Fibroblast of skin of right quadriceps (primary cell): ENCODE measurements around the gene CSTF3.
"Not testable (repeated sequence)": the region's sequence is repeated elsewhere in the genome, so short reads cannot be mapped to it uniquely, and the experiment has no call there.

Experiments
- DNase-seq: peaks from one replicate; pipeline ENCODE4 v3.0.0-alpha.2; 2013

Gene CSTF3

GRCh38 chr11:33160136-33160535 is 1.1 kb downstream of the CSTF3 start:
- peak; percentile 31 for DNase-seq

- DNase-seq, result not testable (repeated sequence)
These were observed 1.9 kb downstream of the CSTF3 start for GRCh38 chr11:33159378-33159867.

- no peak for DNase-seq
These were observed 2.5 kb downstream of the CSTF3 start for GRCh38 chr11:33158596-33159275.

- DNase-seq, result no peak
These were observed 3.9 kb downstream of the CSTF3 start for GRCh38 chr11:33157103-33158027.

- DNase-seq, result no peak
These were observed 9.9 kb downstream of the CSTF3 start for GRCh38 chr11:33151399-33151798.

- DNase-seq, result peak; percentile 51
These were observed 13.7 kb downstream of the CSTF3 start for GRCh38 chr11:33147559-33147958.

GRCh38 chr11:33135768-33136443 is 25.4 kb downstream of the CSTF3 start:
- DNase-seq, result no peak

GRCh38 chr11:33135216-33135615 is 26.1 kb downstream of the CSTF3 start:
- peak; percentile 88 for DNase-seq

- no peak for DNase-seq
These were observed 27.0 kb downstream of the CSTF3 start for GRCh38 chr11:33134276-33134675.

GRCh38 chr11:33133761-33134160 is 27.5 kb downstream of the CSTF3 start:
- DNase-seq, result no peak

- no peak for DNase-seq
These were observed 28.8 kb downstream of the CSTF3 start for GRCh38 chr11:33132510-33132909.

GRCh38 chr11:33128739-33129138 is 32.5 kb downstream of the CSTF3 start:
- no peak for DNase-seq

- no peak for DNase-seq
These were observed 35.7 kb downstream of the CSTF3 start for GRCh38 chr11:33125611-33126010.

GRCh38 chr11:33125025-33125424 is 36.3 kb downstream of the CSTF3 start:
- no peak for DNase-seq

- not testable (repeated sequence) for DNase-seq
These were observed 38.6 kb downstream of the CSTF3 start for GRCh38 chr11:33122696-33123095.

- no peak for DNase-seq
These were observed 44.7 kb downstream of the CSTF3 start for GRCh38 chr11:33116535-33116934.

- DNase-seq, result no peak
These were observed 51.2 kb downstream of the CSTF3 start for GRCh38 chr11:33110083-33110482.

GRCh38 chr11:33109294-33109895 is 51.9 kb downstream of the CSTF3 start:
- DNase-seq, result no peak

GRCh38 chr11:33103836-33104235 is 57.4 kb downstream of the CSTF3 start:
- no peak for DNase-seq

- no peak for DNase-seq
These were observed 67.1 kb downstream of the CSTF3 start for GRCh38 chr11:33094157-33094556.

GRCh38 chr11:33089776-33090175 is 71.5 kb downstream of the CSTF3 start:
- DNase-seq, result no peak

- DNase-seq, result no peak
These were observed 75.3 kb downstream of the CSTF3 start for GRCh38 chr11:33086017-33086416.

- no peak for DNase-seq
These were observed 77.4 kb downstream of the CSTF3 start for GRCh38 chr11:33083918-33084317.
